Esophagus (tissue), 2 donors: ENCODE results near the gene KLRC1. TPM values are rescaled to one million over a fixed set of nuclear protein-coding genes. Genes with fewer than 3 reads are reported as not detected.
"Not testable (repeated sequence)": the region's sequence is repeated elsewhere in the genome, so short reads cannot be mapped to it uniquely, and the experiment has no call there.

Experiments
- H3K27ac ChIP-seq, 2 donors: one replicate each; pipeline ENCODE4 v1.5.1; 2013; ENCODE audit warnings: low read depth in 2 of 2, mild to moderate bottlenecking in 2 of 2, inconsistent platforms in 1 of 2, low read length in 1 of 2, moderate library complexity in 1 of 2
- H3K27me3 ChIP-seq, 2 donors: one replicate each; pipeline ENCODE4 v1.6.1; 2013; ENCODE audit warnings: low read length in 2 of 2, control low read depth in 1 of 2, mild to moderate bottlenecking in 1 of 2; ENCODE audit not compliant: insufficient read depth in 2 of 2, control insufficient read depth in 1 of 2
- H3K36me3 ChIP-seq, 2 donors: one replicate each; pipeline ENCODE4 v1.6.1; 2013; ENCODE audit warnings: low read length in 1 of 2; ENCODE audit not compliant: control insufficient read depth in 2 of 2, insufficient read depth in 2 of 2
- H3K4me1 ChIP-seq, 2 donors: one replicate each; pipeline ENCODE4 v1.6.1; 2013; ENCODE audit warnings: low read length in 1 of 2; ENCODE audit not compliant: control insufficient read depth in 2 of 2, insufficient read depth in 2 of 2
- H3K4me3 ChIP-seq, 2 donors: one replicate each; pipeline ENCODE4 v1.5.1; 2013; ENCODE audit warnings: low read length in 2 of 2, mild to moderate bottlenecking in 2 of 2, low read depth in 1 of 2, moderate library complexity in 1 of 2
- H3K9me3 ChIP-seq, 2 donors: one replicate each; pipeline ENCODE4 v1.6.1; 2013; ENCODE audit warnings: mild to moderate bottlenecking in 2 of 2, low read depth in 1 of 2, low read length in 1 of 2, moderate library complexity in 1 of 2; ENCODE audit not compliant: control insufficient read depth in 2 of 2, insufficient read depth in 1 of 2
- WGBS, 2 donors: extraction: QIAGEN DNeasy Blood & Tissue Kit; methylation state at CpG; one replicate each; pipeline ENCODE4 v1.1.7; 2013; 5-methylcytosine and 5-hydroxymethylcytosine counted together
- polyA plus RNA-seq, 2 donors: library from polyadenylated mRNA; stranded (reverse); fragments of 200-250 nt; gene quantifications; one replicate each; pipeline ENCODE4 v1.2.3, GENCODE V29; 2013
- donor health status: healthy with polysubstance abuse.
- donor health status: Bipolar disorder and iron deficiency.

The KLRC1 gene
- polyA plus RNA-seq, 2 donors, result 0.65 to 0.78 TPM

DNA sequence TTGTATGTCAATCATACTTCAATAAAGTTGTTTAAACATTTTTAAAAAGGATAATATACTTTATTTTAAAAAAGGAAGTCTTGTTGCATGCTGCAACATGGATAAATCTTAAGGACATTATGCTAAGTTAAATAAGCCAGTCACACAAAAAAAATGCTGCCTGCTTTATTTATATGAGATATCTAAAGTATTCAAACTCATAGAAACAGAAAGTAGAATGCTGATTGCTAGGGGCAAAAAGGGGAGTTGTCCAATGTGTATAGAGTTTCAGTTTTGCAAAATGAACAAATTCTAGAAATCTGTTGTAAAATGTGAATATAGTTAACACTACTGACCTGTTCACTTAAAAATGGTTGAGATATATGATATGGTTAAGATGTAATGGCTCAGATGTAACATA is 52.3 kb downstream of the KLRC1 start:
- H3K4me1 ChIP-seq, result no peaks in the 10 kb centered on the region
- no peak overlapping the region for H3K4me3 ChIP-seq
- H3K9me3 ChIP-seq, result no peaks in the 10 kb centered on the region
- H3K27me3 ChIP-seq, result no peaks in the 10 kb centered on the region
- no peaks in the 10 kb centered on the region for H3K36me3 ChIP-seq
- H3K27ac ChIP-seq, result no peak overlapping the region

DNA sequence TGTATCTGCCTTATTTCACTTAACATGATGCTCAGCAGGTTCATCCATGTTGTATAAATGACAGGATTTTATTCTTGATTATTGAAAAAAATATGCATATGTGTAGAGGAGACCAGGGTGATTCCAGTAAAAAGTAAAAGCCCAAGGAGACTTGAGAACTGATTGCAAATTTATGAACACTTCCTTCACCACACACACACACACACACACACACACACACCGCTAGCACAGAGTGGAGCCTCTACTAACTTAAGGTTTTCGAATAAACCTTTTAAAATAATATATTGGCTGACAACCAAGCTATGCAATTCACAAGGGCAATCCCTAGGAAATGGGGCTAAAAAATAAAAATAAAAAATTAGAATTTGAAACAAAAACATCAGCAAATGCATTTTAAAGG is 55.0 kb downstream of the KLRC1 start:
- Histone ChIP-seq H3K27me3 (no peaks in the 10 kb centered on the region), H3K4me1 (peaks cover 0 to 2% of the 10 kb centered on the region in 2 donors), H3K4me3 (no peak overlapping the region), H3K27ac (no peak overlapping the region), H3K36me3 (no peaks in the 10 kb centered on the region), H3K9me3 (no peaks in the 10 kb centered on the region)
- 82 to 88% methylated on average over 2 of the region's 2 CpGs for WGBS, 2 donors

DNA sequence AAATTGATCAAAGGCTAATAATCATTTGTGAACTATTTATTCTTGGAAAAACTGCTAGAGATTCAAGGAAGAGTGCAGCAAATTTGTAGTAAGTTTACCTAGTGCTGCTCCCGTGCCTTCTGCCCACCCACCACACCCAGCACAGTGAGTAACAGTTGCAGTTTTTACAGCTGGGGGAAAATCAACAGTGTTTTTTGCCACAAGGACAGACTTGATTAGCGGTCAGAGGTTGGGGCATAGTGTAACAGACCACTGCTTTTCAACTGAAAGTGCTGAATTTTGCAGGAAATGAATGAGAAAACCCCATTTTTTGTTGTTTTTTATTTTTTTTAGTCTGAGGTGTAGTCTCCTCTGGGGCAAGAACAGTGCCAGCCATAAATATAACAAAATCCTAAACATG is 55.9 kb downstream of the KLRC1 start:
- WGBS, 2 donors, result 33 to 78% methylated on average over 2 of the region's 2 CpGs
- Histone ChIP-seq H3K27me3 (no peaks in the 10 kb centered on the region), H3K27ac (no peak overlapping the region), H3K4me3 (no peak overlapping the region), H3K36me3 (no peaks in the 10 kb centered on the region), H3K4me1 (peaks cover 0 to 2% of the 10 kb centered on the region in 2 donors), H3K9me3 (no peaks in the 10 kb centered on the region)

DNA sequence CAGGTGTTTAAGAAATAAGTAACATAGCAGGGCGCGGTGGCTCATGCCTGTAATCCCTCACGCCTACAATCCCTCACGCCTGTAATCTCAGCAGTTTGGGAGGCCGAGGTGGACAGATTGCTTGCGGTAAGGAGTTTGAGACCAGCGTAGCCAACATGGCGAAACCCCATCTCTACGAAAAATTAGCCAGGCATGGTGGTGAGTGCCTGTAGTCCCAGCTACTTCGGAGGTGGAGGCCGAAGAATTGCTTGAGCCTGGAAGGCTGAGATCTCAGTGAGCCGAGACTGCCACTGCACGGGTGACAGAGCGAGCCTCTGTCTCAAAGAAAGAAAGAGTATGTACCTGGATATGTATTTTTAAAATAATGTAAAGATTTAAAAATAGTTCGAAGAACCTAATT is 57.0 kb downstream of the KLRC1 start:
- WGBS, 2 donors, result 83 to 86% methylated on average over 15 of the region's 15 CpGs
- H3K9me3 ChIP-seq, H3K27me3 ChIP-seq, H3K36me3 ChIP-seq, H3K4me3 ChIP-seq, H3K4me1 ChIP-seq, H3K27ac ChIP-seq: not testable (repeated sequence)

Other genes starting within 250 kb of the KLRC1 start
- 10 to 100 TPM; 15.0 to 25.3 TPM for gene GABARAPL1, start 240.5 kb downstream of the KLRC1 start, polyA plus RNA-seq
- under 1 TPM; 0.16 to 0.46 TPM for gene KLRD1, start 145.5 kb downstream of the KLRC1 start, polyA plus RNA-seq
- gene KLRK1, start 63.3 kb downstream of the KLRC1 start, polyA plus RNA-seq, result 1 to 10 TPM; 2.7 to 3.8 TPM
- gene KLRC4, start 43.6 kb downstream of the KLRC1 start, polyA plus RNA-seq, result under 1 TPM in 1 of 2 donors, not detected in 1; 0.04 TPM
- under 1 TPM; 0.06 to 0.18 TPM for gene KLRC3, start 32.8 kb downstream of the KLRC1 start, polyA plus RNA-seq
- under 1 TPM; 0.24 to 0.75 TPM for gene KLRC2, start 17.4 kb downstream of the KLRC1 start, polyA plus RNA-seq
- gene EIF2S3B, start 52.5 kb upstream of the KLRC1 start, polyA plus RNA-seq, result under 1 TPM; 0.32 to 0.45 TPM
- 10 to 100 TPM; 16.4 to 27.0 TPM for gene MAGOHB, start 160.2 kb upstream of the KLRC1 start, polyA plus RNA-seq
- 1 to 10 TPM; 5.4 to 7.0 TPM for gene STYK1, start 220.7 kb upstream of the KLRC1 start, polyA plus RNA-seq